ENCODE results near the gene TTC9.
A peak's percentile ranks its signal among the peaks of the same experiment; 100 is the strongest.

DNA sequence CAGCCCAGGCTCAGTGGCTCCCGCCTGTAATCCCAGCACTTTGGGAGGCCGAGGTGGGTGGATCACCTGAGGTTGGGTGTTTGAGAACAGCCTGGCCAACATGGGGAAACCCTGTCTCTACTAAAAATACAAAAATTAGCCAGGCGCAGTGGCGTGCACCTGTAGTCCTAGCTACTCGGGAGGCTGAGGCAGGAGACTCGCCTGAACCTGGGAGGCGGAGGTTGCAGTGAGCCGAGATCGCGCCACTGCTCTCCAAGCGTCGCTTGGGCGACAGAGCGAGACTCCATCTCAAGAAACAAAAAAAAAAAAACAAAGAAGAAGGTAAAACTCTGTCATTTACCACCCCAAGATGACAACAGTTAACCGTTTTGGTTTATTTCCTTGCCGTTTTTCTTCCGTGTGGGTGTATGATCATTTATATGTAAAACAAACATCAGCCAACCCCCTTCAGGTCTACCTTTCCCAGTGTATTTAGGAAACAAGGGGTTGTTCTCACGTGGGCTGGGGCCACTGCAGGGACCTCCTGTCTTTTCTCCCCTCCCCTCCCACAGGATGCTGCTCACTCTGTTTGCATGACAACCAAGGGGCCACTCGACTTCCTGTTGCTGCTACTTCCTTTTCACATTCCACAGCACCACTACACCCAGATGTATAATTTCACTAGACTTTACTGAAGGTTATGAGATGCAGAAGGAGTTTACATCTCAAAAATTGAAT lies 13.6 kb downstream of the TTC9 start:
- TF ChIP-seq, protein P1, sequence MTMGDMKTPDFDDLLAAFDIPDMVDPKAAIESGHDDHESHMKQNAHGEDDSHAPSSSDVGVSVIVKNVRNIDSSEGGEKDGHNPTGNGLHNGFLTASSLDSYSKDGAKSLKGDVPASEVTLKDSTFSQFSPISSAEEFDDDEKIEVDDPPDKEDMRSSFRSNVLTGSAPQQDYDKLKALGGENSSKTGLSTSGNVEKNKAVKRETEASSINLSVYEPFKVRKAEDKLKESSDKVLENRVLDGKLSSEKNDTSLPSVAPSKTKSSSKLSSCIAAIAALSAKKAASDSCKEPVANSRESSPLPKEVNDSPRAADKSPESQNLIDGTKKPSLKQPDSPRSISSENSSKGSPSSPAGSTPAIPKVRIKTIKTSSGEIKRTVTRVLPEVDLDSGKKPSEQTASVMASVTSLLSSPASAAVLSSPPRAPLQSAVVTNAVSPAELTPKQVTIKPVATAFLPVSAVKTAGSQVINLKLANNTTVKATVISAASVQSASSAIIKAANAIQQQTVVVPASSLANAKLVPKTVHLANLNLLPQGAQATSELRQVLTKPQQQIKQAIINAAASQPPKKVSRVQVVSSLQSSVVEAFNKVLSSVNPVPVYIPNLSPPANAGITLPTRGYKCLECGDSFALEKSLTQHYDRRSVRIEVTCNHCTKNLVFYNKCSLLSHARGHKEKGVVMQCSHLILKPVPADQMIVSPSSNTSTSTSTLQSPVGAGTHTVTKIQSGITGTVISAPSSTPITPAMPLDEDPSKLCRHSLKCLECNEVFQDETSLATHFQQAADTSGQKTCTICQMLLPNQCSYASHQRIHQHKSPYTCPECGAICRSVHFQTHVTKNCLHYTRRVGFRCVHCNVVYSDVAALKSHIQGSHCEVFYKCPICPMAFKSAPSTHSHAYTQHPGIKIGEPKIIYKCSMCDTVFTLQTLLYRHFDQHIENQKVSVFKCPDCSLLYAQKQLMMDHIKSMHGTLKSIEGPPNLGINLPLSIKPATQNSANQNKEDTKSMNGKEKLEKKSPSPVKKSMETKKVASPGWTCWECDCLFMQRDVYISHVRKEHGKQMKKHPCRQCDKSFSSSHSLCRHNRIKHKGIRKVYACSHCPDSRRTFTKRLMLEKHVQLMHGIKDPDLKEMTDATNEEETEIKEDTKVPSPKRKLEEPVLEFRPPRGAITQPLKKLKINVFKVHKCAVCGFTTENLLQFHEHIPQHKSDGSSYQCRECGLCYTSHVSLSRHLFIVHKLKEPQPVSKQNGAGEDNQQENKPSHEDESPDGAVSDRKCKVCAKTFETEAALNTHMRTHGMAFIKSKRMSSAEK (CRISPR knock-in tag; IDR thresholded peaks at IDR 0.05; ENCODE audit: borderline replicate concordance), result no peak
- TF ChIP-seq, protein P2, sequence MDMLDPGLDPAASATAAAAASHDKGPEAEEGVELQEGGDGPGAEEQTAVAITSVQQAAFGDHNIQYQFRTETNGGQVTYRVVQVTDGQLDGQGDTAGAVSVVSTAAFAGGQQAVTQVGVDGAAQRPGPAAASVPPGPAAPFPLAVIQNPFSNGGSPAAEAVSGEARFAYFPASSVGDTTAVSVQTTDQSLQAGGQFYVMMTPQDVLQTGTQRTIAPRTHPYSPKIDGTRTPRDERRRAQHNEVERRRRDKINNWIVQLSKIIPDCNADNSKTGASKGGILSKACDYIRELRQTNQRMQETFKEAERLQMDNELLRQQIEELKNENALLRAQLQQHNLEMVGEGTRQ (CRISPR knock-in tag; IDR thresholded peaks at IDR 0.05), result peak; percentile 71
- TF ChIP-seq, protein P3, sequence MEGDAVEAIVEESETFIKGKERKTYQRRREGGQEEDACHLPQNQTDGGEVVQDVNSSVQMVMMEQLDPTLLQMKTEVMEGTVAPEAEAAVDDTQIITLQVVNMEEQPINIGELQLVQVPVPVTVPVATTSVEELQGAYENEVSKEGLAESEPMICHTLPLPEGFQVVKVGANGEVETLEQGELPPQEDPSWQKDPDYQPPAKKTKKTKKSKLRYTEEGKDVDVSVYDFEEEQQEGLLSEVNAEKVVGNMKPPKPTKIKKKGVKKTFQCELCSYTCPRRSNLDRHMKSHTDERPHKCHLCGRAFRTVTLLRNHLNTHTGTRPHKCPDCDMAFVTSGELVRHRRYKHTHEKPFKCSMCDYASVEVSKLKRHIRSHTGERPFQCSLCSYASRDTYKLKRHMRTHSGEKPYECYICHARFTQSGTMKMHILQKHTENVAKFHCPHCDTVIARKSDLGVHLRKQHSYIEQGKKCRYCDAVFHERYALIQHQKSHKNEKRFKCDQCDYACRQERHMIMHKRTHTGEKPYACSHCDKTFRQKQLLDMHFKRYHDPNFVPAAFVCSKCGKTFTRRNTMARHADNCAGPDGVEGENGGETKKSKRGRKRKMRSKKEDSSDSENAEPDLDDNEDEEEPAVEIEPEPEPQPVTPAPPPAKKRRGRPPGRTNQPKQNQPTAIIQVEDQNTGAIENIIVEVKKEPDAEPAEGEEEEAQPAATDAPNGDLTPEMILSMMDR (IDR thresholded peaks at IDR 0.05), result no peak
- TF ChIP-seq SMAD3 (CRISPR knock-in tag; IDR thresholded peaks at IDR 0.05; ENCODE audit: borderline replicate concordance) (peak; percentile 63; the same call in 1 of the 2 replicates), TEAD4 (CRISPR knock-in tag; IDR thresholded peaks at IDR 0.05) (no peak), KAT7 (CRISPR knock-in tag; IDR thresholded peaks at IDR 0.05; ENCODE audit: borderline replicate concordance) (no peak), IRF2 (CRISPR knock-in tag; IDR thresholded peaks at IDR 0.05; ENCODE audit: borderline replicate concordance, low read depth) (no peak), ZNF138 (CRISPR knock-in tag; conservative IDR thresholded peaks at IDR 0.05) (no peak)
- TF ChIP-seq, protein P4, sequence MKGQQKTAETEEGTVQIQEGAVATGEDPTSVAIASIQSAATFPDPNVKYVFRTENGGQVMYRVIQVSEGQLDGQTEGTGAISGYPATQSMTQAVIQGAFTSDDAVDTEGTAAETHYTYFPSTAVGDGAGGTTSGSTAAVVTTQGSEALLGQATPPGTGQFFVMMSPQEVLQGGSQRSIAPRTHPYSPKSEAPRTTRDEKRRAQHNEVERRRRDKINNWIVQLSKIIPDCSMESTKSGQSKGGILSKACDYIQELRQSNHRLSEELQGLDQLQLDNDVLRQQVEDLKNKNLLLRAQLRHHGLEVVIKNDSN (CRISPR knock-in tag; IDR thresholded peaks at IDR 0.05), result 0 out of 2 replicates have a peak, but pooled peaks have one; percentile 36
- TF ChIP-seq, protein P5, sequence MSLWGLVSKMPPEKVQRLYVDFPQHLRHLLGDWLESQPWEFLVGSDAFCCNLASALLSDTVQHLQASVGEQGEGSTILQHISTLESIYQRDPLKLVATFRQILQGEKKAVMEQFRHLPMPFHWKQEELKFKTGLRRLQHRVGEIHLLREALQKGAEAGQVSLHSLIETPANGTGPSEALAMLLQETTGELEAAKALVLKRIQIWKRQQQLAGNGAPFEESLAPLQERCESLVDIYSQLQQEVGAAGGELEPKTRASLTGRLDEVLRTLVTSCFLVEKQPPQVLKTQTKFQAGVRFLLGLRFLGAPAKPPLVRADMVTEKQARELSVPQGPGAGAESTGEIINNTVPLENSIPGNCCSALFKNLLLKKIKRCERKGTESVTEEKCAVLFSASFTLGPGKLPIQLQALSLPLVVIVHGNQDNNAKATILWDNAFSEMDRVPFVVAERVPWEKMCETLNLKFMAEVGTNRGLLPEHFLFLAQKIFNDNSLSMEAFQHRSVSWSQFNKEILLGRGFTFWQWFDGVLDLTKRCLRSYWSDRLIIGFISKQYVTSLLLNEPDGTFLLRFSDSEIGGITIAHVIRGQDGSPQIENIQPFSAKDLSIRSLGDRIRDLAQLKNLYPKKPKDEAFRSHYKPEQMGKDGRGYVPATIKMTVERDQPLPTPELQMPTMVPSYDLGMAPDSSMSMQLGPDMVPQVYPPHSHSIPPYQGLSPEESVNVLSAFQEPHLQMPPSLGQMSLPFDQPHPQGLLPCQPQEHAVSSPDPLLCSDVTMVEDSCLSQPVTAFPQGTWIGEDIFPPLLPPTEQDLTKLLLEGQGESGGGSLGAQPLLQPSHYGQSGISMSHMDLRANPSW (CRISPR knock-in tag; conservative IDR thresholded peaks at IDR 0.05; ENCODE audit: low read depth), result no peak

Data from WTC11 (cell line).